PC-9 (cell line): ENCODE data around the gene RIOK2. TPM values are rescaled to one million over a fixed set of nuclear protein-coding genes. Genes with fewer than 3 reads are reported as not detected.

ENCODE experiments used
- BruUV-seq: library from RNA; stranded (reverse); fragments of 400-500 nt; replicated peaks from 2 replicates; lab custom pipeline; 2021; lab: Mats Ljungman, UMichigan
- CTCF ChIA-PET: fragments of 300-600 bp; sonication (Branson Sonifier 250); formaldehyde crosslinking; loops from one replicate; lab custom pipeline; 2022; ENCODE audit warnings: antibody characterized with exemption; lab: Charles Lee
- POLR2A ChIA-PET: fragments of 300-600 bp; sonication (Branson Sonifier 250); formaldehyde crosslinking; loops from one replicate; lab custom pipeline; 2022; ENCODE audit warnings: antibody characterized with exemption; ENCODE audit not compliant: unreplicated experiment; lab: Charles Lee
- DNase-seq, 2 experiments: peaks; one replicate each; pipeline versions ENCODE4 v3.0.0 to v3.0.0-alpha.2; 2015 to 2022; ENCODE audit warnings: mixed read lengths in 1 of 2
- H2AFZ ChIP-seq: fragments of 200-600 bp; sonication (generic); 2 replicates; pipeline ENCODE4 v1.8.1; 2017; ENCODE audit warnings: antibody characterized with exemption
- H3F3A ChIP-seq: fragments of 200-600 bp; sonication (generic); 2 replicates; pipeline ENCODE4 v1.8.1; 2017; ENCODE audit warnings: antibody characterized with exemption, mild to moderate bottlenecking, low read depth; ENCODE audit not compliant: insufficient read depth
- H3K27ac ChIP-seq: fragments of 200-600 bp; sonication (generic); 2 replicates; pipeline ENCODE4 v1.6.1; 2016; ENCODE audit warnings: mixed run types
- H3K27me3 ChIP-seq: fragments of 200-600 bp; sonication (generic); 2 replicates; pipeline ENCODE4 v1.6.1; 2016; ENCODE audit warnings: low read depth, mixed run types; ENCODE audit not compliant: insufficient read depth
- H3K36me3 ChIP-seq: fragments of 200-600 bp; sonication (generic); 2 replicates; pipeline ENCODE4 v1.6.1; 2016; ENCODE audit warnings: low read depth, mixed run types
- H3K4me1 ChIP-seq: fragments of 200-600 bp; sonication (generic); replicated peaks from 2 replicates; pipeline ENCODE4 v1.6.1; 2016; ENCODE audit warnings: mixed run types; ENCODE audit not compliant: insufficient read depth
- H3K4me2 ChIP-seq: fragments of 200-600 bp; sonication (generic); 2 replicates; pipeline ENCODE4 v1.6.1; 2017; ENCODE audit warnings: mixed run types
- H3K4me3 ChIP-seq: fragments of 200-600 bp; sonication (generic); 2 replicates; pipeline ENCODE4 v1.6.1; 2016; ENCODE audit warnings: mixed run types
- H3K79me2 ChIP-seq: fragments of 200-600 bp; sonication (generic); 2 replicates; pipeline ENCODE4 v1.6.1; 2017; ENCODE audit warnings: low read depth, mixed run types
- H3K9me2 ChIP-seq: fragments of 200-600 bp; sonication (generic); 2 replicates; pipeline ENCODE4 v1.8.1; 2017; ENCODE audit warnings: mild to moderate bottlenecking; ENCODE audit not compliant: insufficient read depth
- H3K9me3 ChIP-seq: fragments of 200-600 bp; sonication (generic); 2 replicates; pipeline ENCODE4 v1.8.1; 2016; ENCODE audit warnings: low read depth; ENCODE audit not compliant: insufficient read depth
- H4K20me1 ChIP-seq: fragments of 200-600 bp; sonication (generic); 2 replicates; pipeline ENCODE4 v1.8.1; 2017; ENCODE audit not compliant: insufficient read depth
- CTCF ChIP-seq: fragments of 200-600 bp; sonication (generic); conservative IDR thresholded peaks from 2 replicates; pipeline ENCODE4 v1.6.1; 2017; ENCODE audit warnings: mixed run types, antibody characterized with exemption, mild to moderate bottlenecking, moderate library complexity
- EZH2 ChIP-seq: fragments of 200-600 bp; sonication (generic); IDR thresholded peaks from 2 replicates; pipeline ENCODE4 v1.8.0; 2017; ENCODE audit warnings: antibody characterized with exemption, low read depth
- intact Hi-C: fragments of 100-400 bp; cut with micrococcal nuclease; formaldehyde crosslinking; loops from one replicate; pipeline ENCODE4 v1.10.0; 2022; ENCODE audit not compliant: unreplicated experiment
- total RNA-seq: library from RNA; stranded (reverse); gene quantifications from 2 replicates; pipeline ENCODE4 v1.2.3, GENCODE V29; 2021

Gene RIOK2
- total RNA-seq, 1 experiment from 2014 or later, result 18.4 TPM

- Histone ChIP-seq H3K36me3 (peaks cover 30% of the 10 kb centered on the region), H3K27ac (no peak overlapping the region), H3K27me3 (no peaks in the 10 kb centered on the region), H3K9me2 (no peaks in the 10 kb centered on the region), H2AFZ (no peak overlapping the region), H3K9me3 (no peaks in the 10 kb centered on the region), H3F3A (peaks cover 5% of the 10 kb centered on the region; the same call in 1 of the 2 replicates), H3K4me1 (no peaks in the 10 kb centered on the region), H3K4me2 (no peak overlapping the region), H3K4me3 (no peak overlapping the region), H4K20me1 (no peaks in the 10 kb centered on the region; the same call in 1 of the 2 replicates), H3K79me2 (no peaks in the 10 kb centered on the region)
- ChIA-PET CTCF (interaction anchor here (0.6 to 1.1 kb wide), 2 partner anchors 23 to 413 kb away, joined by 3 read pairs; no protein-coding TSS in a partner anchor), POLR2A (no interaction called here)
- BruUV-seq, result no TSS peak
- intact Hi-C loops, result loop anchor here (5.0 to 10.0 kb wide), 3 partner anchors 478 to 823 kb away; partner anchors contain the start of gene CAST
- no peak for TF ChIP-seq CTCF
- no peak for TF ChIP-seq EZH2
- no peak for DNase-seq
These were observed 18.2 kb downstream of the RIOK2 start for GRCh38 chr5:97164846-97165245.

- Histone ChIP-seq H3K27ac (no peak overlapping the region), H3K79me2 (no peaks in the 10 kb centered on the region), H3K36me3 (peaks cover 26% of the 10 kb centered on the region), H3K4me3 (no peak overlapping the region), H3F3A (peaks cover 5% of the 10 kb centered on the region; the same call in 1 of the 2 replicates), H2AFZ (no peak overlapping the region), H3K4me2 (no peak overlapping the region), H3K4me1 (no peaks in the 10 kb centered on the region), H3K9me2 (no peaks in the 10 kb centered on the region), H3K9me3 (no peaks in the 10 kb centered on the region), H4K20me1 (no peaks in the 10 kb centered on the region; the same call in 1 of the 2 replicates), H3K27me3 (no peaks in the 10 kb centered on the region)
- BruUV-seq, result no TSS peak
- DNase-seq, result no peak
- intact Hi-C loops, result loop anchor here (5.0 to 10.0 kb wide), 3 partner anchors 477 to 822 kb away; partner anchors contain the start of gene CAST
- ChIA-PET CTCF (interaction anchor here (0.5 to 1.1 kb wide), 3 partner anchors 80 to 1995 kb away, joined by 3 to 12 read pairs (median 6); no protein-coding TSS in a partner anchor), POLR2A (no interaction called here)
- TF ChIP-seq EZH2 (no peak), CTCF (no peak)
These were observed 19.2 kb downstream of the RIOK2 start for GRCh38 chr5:97163790-97164285.

GRCh38 chr5:97163360-97163764 lies 19.7 kb downstream of the RIOK2 start:
- no peak for DNase-seq
- H3K79me2 ChIP-seq, result no peaks in the 10 kb centered on the region
- CTCF ChIA-PET, result interaction anchor here (0.6 kb wide), 1 partner anchor 1996 kb away, joined by 12 read pairs; no protein-coding TSS in a partner anchor
- POLR2A ChIA-PET, result no interaction called here
- 0 out of 2 replicates have a peak, but pooled peaks cover under 1% of the 10 kb centered on the region for H3K9me3 ChIP-seq
- no peaks in the 10 kb centered on the region for H3K4me1 ChIP-seq
- TF ChIP-seq CTCF (peak; percentile 84), EZH2 (no peak)
- no peaks in the 10 kb centered on the region for H3K9me2 ChIP-seq
- no TSS peak for BruUV-seq
- no peak overlapping the region for H2AFZ ChIP-seq
- H3K27me3 ChIP-seq, result no peaks in the 10 kb centered on the region
- H3K36me3 ChIP-seq, result peaks cover 21% of the 10 kb centered on the region
- intact Hi-C loops, result loop anchor here (5.0 to 10.0 kb wide), 3 partner anchors 476 to 821 kb away; partner anchors contain the start of gene CAST
- no peak overlapping the region for H3K27ac ChIP-seq
- no peaks in the 10 kb centered on the region; the same call in 1 of the 2 replicates for H4K20me1 ChIP-seq
- peaks cover 5% of the 10 kb centered on the region; the same call in 1 of the 2 replicates for H3F3A ChIP-seq
- no peak overlapping the region for H3K4me2 ChIP-seq
- no peak overlapping the region for H3K4me3 ChIP-seq
